Left cardiac atrium (tissue), 4 donors: ENCODE measurements around the gene MCEE. TPM values are rescaled to one million over a fixed set of nuclear protein-coding genes. Genes with fewer than 3 reads are reported as not detected.
"Not testable (repeated sequence)": the region's sequence is repeated elsewhere in the genome, so short reads cannot be mapped to it uniquely, and the experiment has no call there.

Experiments used
- ATAC-seq, 2 donors: fragments of 200-7000 bp; cut with Tn5 transposase; one replicate each; pipeline ENCODE4 v1.9.1; 2020; ENCODE audit warnings: mild to moderate bottlenecking in 2 of 2, moderate library complexity in 2 of 2
- DNase-seq: peaks from one replicate; pipeline ENCODE4 v3.0.0-alpha.2; 2020
- intact Hi-C, 2 donors: fragments of 100-400 bp; cut with DNase I; formaldehyde crosslinking; loops; one replicate each; pipeline versions ENCODE4 v1.14.1 to v1.15.1; 2022 to 2023
- total RNA-seq, 2 donors: library from RNA; stranded (reverse); fragmentation: NEBNext Ultra II Directional; extraction: Animal tissue kit (Norgen Biotek cat#: 25700); gene quantifications; one replicate each; pipeline ENCODE4 v1.2.1, GENCODE V29; 2021
- donor health status: DM: no; HTN: yes; CAD: no.
- donor health status: DM: no; HTN: yes; CAD: no; lungs with severe emphysema.
- donor health status: DM: yes; HTN: yes; CAD: no.
- donor health status: Dilated cardiomyopathy.

MCEE gene
- total RNA-seq, 2 donors from 2014 or later, result 26.6 to 31.7 TPM

GRCh38 chr2:71091808-71092207 is 38.2 kb downstream of the MCEE start:
- intact Hi-C loops, DNase-seq, ATAC-seq: not testable (repeated sequence)

DNA sequence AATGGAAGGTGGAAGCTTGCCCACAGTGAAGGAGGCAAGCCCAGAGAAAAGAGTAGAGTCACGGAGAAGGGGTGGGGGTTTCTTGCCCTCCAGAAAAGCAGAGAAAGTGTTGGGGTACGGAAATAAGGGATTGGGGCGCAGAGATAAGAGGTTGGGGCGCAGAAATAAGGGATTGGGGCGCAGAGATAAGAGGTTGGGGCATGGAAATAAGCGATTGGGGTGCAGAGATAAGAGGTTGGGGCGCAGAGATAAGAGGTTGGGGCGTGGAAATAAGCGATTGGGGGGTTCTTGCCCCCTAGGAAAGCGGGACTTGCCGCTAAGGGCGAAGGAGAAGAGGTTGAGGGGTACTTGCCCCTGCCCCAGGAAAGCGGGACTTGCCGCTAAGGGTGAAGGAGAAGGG is 40.6 kb downstream of the MCEE start:
- ATAC-seq, DNase-seq, intact Hi-C loops: not testable (repeated sequence)

GRCh38 chr2:71085325-71086003 is 44.6 kb downstream of the MCEE start:
- ATAC-seq, intact Hi-C loops, DNase-seq: not testable (repeated sequence)

- peak; percentile 38 to 50 for ATAC-seq
- DNase-seq, intact Hi-C loops: not testable (repeated sequence)
Observed at GRCh38 chr2:71083752-71084312, 46.2 kb downstream of the MCEE start.

- intact Hi-C loops, ATAC-seq, DNase-seq: not testable (repeated sequence)
Observed at GRCh38 chr2:71083297-71083696, 46.7 kb downstream of the MCEE start.

DNA sequence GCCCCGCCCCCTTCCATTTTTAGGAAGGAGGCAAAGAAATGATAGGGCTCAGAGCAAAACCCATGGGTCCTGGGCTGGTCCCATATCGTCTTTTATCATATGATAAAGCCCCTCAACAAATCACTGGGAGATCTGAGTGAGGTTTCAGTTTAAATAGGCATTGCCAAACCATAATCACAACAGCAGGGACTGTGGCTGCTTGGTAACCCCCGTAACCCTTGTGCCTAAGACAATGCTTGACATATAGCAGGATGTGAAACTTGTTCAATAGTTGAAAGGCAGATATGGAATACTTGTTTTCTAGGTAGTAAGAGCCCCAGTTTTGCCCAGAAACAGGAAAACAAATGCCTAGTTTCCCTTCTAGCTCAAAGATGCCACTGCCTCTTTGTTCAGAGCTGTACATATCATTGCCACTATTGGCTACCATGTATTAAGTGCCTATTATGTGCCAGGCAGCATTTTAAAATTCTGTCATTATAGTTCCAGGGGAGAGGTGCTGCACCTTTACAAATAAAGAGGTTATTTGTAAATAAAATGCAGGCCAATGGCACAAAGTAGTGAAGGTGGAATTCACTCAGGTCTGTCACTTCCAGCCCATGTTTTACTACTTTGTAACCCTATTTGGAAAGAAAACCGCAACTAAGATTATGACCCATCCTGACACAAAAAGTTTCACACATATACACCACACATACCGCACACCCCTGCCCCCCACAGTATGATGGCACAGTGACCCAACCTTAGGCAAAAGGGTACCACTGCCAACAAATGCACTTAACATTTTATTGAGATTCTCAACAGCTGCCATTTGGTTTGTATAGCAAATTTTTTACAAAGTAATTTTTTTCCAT is 47.4 kb downstream of the MCEE start:
- intact Hi-C loops, result no loop called here
- DNase-seq (no peak), ATAC-seq (no peak)

- ATAC-seq (no peak), DNase-seq (no peak)
- intact Hi-C loops, result no loop called here
Observed at GRCh38 chr2:71078624-71079023, 51.4 kb downstream of the MCEE start.

- intact Hi-C loops, result no loop called here
- ATAC-seq, result no peak
- no peak for DNase-seq
Observed at GRCh38 chr2:71074893-71075395, 55.1 kb downstream of the MCEE start.

- intact Hi-C loops, result no loop called here
- no peak for DNase-seq
- no peak for ATAC-seq
Observed at GRCh38 chr2:71073475-71073874, 56.6 kb downstream of the MCEE start.

DNA sequence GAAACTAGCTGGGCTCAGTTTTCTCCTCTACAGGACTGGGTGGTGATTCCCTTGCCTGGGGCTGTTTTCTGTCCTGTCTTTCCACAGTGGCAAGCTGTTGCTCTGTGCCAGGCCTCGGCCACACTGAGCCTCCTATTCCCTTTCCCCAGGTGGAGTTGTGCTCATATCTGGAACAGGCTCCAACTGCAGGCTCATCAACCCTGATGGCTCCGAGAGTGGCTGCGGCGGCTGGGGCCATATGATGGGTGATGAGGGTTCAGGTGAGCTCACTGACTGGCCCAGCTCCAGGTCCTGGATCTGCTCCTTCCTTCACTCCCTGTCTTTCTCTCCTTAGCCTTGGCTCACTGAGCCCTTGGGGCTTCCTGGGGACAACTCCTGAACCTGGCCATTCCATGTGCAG is 57.5 kb downstream of the MCEE start:
- DNase-seq, result no peak
- no peak for ATAC-seq
- intact Hi-C loops, result no loop called here

GRCh38 chr2:71071681-71072398 is 58.2 kb downstream of the MCEE start:
- ATAC-seq, result no peak
- DNase-seq, result no peak
- intact Hi-C loops, result no loop called here

DNA sequence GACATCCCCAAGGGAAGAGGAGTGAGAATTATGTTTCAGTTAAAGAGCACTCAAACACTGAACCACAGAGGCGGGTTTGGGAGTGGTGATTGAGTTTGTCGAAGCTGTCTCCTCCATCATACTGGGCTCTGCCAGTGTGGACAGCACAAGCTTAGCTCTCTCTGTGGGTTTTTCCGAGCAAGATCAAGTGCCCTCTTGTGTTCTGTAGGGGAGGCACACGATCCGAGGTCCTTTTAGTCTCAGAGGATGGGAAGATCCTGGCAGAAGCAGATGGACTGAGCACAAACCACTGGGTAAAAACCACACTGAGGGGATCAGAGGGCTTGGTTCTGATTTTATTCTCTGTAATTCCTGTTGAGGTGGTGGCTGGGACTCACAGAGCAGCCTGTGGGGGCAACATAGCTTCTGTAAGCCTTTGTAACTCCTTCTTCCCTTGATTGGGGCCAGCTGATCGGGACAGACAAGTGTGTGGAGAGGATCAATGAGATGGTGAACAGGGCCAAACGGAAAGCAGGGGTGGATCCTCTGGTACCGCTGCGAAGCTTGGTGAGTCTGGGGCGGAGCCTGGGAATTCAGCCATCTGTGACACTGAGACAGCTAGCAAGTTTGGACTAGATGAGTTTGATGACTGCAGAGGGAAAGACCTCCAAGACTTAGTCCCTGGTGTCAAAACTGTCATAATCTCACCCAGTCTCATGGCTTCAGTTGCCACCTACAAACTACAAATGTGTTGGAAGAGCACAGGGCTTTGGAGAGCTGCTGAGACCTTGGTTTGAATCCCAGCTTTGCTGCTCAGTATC is 59.5 kb downstream of the MCEE start:
- ATAC-seq (no peak), DNase-seq (no peak)
- intact Hi-C loops, result no loop called here

DNA sequence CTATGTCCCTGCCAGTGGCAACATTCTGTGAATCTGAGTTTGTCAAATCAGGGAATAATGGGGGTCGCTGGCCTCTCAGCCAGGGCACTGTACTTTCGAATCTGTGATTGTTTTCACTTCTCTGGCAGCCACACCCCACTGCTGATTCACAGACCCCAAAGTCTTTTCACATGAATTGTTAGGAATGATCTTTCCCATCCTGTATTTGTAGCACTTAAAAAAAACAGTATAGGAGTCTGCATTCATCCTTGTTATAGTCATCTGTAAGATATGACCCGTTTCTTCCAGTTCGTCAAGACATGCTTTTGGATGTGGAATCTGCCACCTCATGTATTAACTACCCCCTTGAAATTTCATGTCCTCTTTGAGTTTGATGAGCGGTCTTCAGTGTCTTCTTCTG is 60.7 kb downstream of the MCEE start:
- DNase-seq (no peak), ATAC-seq (no peak)
- intact Hi-C loops, result loop anchor here in 1 of 2 donors (2.0 kb wide), 1 partner anchor 61 kb away; the partner anchor contains the start of genes MCEE and MPHOSPH10

DNA sequence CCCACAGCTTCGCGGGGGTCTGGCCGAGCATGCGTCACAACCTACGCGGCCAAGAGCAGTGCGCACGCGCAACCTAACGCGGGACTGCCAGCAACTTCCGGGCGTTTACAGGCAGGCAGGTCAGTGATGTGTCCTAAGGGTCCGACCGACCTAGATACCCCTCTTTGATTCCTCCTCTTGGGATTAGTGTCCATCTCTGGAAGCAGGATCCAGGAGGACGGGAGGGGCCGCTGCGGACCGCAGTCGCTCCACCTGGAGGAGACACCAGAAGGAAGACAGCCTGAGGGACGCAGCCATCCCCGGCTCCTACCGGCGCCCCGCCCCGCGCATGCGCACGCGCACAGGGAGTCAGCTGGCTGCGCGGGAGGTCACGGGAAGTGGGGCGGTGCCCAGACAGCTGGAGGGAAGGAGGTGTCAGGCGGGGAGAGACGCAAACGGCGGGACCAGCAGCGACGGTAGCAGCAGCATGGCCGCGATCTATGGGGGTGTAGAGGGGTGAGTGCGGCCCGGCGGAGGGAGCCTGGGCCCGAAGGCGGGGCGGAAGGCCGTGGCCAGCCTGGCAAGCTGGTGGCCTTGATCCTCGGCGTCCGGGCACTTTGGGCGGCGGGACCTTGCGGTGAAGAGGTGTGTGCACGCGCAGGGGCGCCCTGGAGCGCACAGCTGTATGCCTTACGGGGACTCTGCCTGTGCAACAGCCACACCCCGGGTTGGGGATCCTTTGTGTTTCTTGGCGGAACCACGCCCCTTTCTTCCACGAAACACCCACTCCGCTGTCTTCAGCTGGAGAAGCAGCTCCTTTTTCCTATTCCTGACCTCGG is 61.6 kb downstream of the MCEE start, which contains the start of gene NAGK:
TSS of gene NAGK (plus strand) at position 431 of the 818 bp plus-strand sequence. CDS start at position 467, 36 bp downstream.
- ATAC-seq, result peak; percentile 96
- intact Hi-C loops, result loop anchor here in 1 of 2 donors (2.0 kb wide), 1 partner anchor 62 kb away; the partner anchor contains the start of genes MCEE and MPHOSPH10
- peak; percentile 96 for DNase-seq

DNA sequence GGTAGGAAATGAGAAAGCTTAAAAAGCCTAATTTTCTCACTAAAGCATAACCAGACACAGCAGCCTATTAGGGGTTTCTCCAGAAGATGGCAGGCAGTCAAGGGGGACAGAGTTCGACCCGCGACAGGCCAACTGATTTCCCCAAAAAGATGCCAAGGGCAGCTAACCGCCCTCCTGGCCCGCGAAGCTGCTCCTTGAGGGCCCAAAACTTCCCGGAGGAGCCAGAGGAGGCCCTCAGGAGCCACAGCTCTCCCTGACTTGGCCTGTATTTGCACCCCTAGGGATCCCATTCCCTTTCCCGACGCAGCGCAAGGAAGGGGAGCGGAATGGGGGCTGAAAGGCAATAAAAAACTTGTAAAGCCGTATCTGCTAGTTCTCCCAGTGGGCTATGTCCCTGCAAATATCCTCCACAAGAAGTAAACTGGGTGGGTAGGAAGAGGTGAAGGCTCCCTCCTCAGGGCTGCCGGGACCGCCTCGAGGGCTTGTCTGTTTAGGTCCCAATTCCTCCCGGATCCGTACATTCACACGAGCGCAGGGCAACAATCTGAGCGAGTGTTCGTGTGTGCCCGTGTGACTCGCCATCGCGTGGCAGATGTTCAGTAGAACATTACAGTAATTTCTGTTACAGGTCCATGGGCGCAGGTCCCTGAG is 62.3 kb downstream of the MCEE start:
- DNase-seq, result no peak
- intact Hi-C loops, result loop anchor here in 1 of 2 donors (2.0 kb wide), 1 partner anchor 63 kb away; the partner anchor contains the start of genes MCEE and MPHOSPH10

GRCh38 chr2:71066856-71067255 is 63.2 kb downstream of the MCEE start:
- intact Hi-C loops, result no loop called here
- DNase-seq, result no peak
- ATAC-seq, result no peak

More for the DNA sequence above, 62.3 kb downstream of the MCEE start:
- peak; percentile 17 to 31 for ATAC-seq
